HepG2 (cell line): ENCODE results near the gene ACO1. TPM values are rescaled to one million over a fixed set of nuclear protein-coding genes. Genes with fewer than 3 reads are reported as not detected.

ENCODE experiments used
- ATAC-seq: fragments of 200-7000 bp; cut with Tn5 transposase; 3 replicates; pipeline ENCODE4 v1.9.1; 2020; ENCODE audit warnings: mild to moderate bottlenecking, moderate library complexity
- Bru-seq: library from RNA; stranded (reverse); fragments of 400-500 nt; gene quantifications from one replicate; lab custom pipeline; 2021; lab: Mats Ljungman, UMichigan
- BruChase-seq, 2 experiments: library from RNA; stranded (reverse); fragments of 400-500 nt; gene quantifications; one replicate each; lab custom pipeline; 2021; lab: Mats Ljungman, UMichigan
- BruUV-seq: library from RNA; stranded (reverse); fragments of 400-500 nt; replicated peaks from 2 replicates; lab custom pipeline; 2021; lab: Mats Ljungman, UMichigan
- CTCF ChIA-PET: fragments of 300-600 bp; formaldehyde crosslinking; extraction: SDS; loops from one replicate; lab custom pipeline; 2021; ENCODE audit warnings: low total read pairs, inconsistent platforms, low intra/inter-chr PET ratio; lab: Yijun Ruan, JAX
- POLR2A ChIA-PET: fragments of 350-600 bp; sonication (Branson Sonifier 250); formaldehyde crosslinking; loops from one replicate; lab custom pipeline; 2020; ENCODE audit warnings: antibody characterized with exemption, inconsistent platforms; lab: Yijun Ruan, JAX
- DNase-seq: peaks from one replicate; pipeline ENCODE4 v3.0.0-alpha.2; 2015; ENCODE audit warnings: low spot score
- FAIRE-seq: peaks from 3 replicates; lab custom pipeline; 2011; peaks lifted over from hg19 to GRCh38; lab: Jason Lieb, UNC
- H2AFZ ChIP-seq: one replicate; pipeline ENCODE4 v1.6.1; 2011; ENCODE audit warnings: low read length, inconsistent platforms
- H3K27ac ChIP-seq: fragments of 300-600 bp; 3 replicates; pipeline ENCODE4 v1.8.0; 2011; ENCODE audit warnings: mixed run types, mild to moderate bottlenecking, mixed read lengths, low read length, inconsistent platforms; ENCODE audit not compliant: insufficient read depth; ENCODE audit errors: extremely low read length
- H3K27me3 ChIP-seq, 2 experiments: fragments of 200-600 bp in 1 of 2; 2 replicates in 1 of 2; 3 replicates in 1 of 2; pipeline versions ENCODE4 v1.6.0 to v1.8.0; 2011; ENCODE audit warnings: low read length in 2 of 2, mild to moderate bottlenecking in 2 of 2, moderate library complexity in 2 of 2, inconsistent platforms in 1 of 2; ENCODE audit not compliant: insufficient read depth in 2 of 2, control insufficient read depth in 1 of 2
- H3K36me3 ChIP-seq, 2 experiments: fragments of 200-600 bp in 1 of 2; replicated peaks in 1 of 2; 2 replicates in 1 of 2; 3 replicates in 1 of 2; pipeline versions ENCODE4 v1.5.1 to v1.8.0; 2011; ENCODE audit warnings: low read length in 2 of 2, inconsistent platforms in 1 of 2; ENCODE audit not compliant: insufficient read depth in 2 of 2, control insufficient read depth in 1 of 2
- H3K4me1 ChIP-seq: 2 replicates; pipeline ENCODE4 v1.5.1; 2012; ENCODE audit warnings: low read length, inconsistent platforms; ENCODE audit not compliant: insufficient read depth
- H3K4me2 ChIP-seq: 2 replicates; pipeline ENCODE4 v1.6.0; 2011; ENCODE audit warnings: low read depth, low read length, inconsistent platforms
- H3K4me3 ChIP-seq, 3 experiments: fragments of 200-600 bp in 1 of 3; sonication (generic), shearing (Covaris generic) in 1 of 3; replicated peaks in 1 of 3; 2 replicates each; pipeline ENCODE4 v1.5.1; 2011 to 2016; ENCODE audit warnings: low read length in 3 of 3, inconsistent platforms in 2 of 3, low read depth in 2 of 3, mild to moderate bottlenecking in 2 of 3, control low read depth in 1 of 3, mixed read lengths in 1 of 3; ENCODE audit not compliant: insufficient read depth in 1 of 3
- H3K79me2 ChIP-seq: one replicate; pipeline ENCODE4 v1.6.1; 2011; ENCODE audit warnings: low read length, inconsistent platforms; ENCODE audit not compliant: insufficient read depth
- H3K9ac ChIP-seq: 2 replicates; pipeline ENCODE4 v1.6.0; 2011; ENCODE audit warnings: mild to moderate bottlenecking, low read depth, low read length, inconsistent platforms; ENCODE audit not compliant: insufficient read depth
- H3K9me3 ChIP-seq: 2 replicates; pipeline ENCODE4 v1.5.1; 2012; ENCODE audit warnings: mild to moderate bottlenecking, low read length
- H4K20me1 ChIP-seq: 2 replicates; pipeline ENCODE4 v1.6.0; 2011; ENCODE audit warnings: inconsistent platforms, mild to moderate bottlenecking, low read length, moderate library complexity; ENCODE audit not compliant: insufficient read depth
- CSRNP2 ChIP-seq: sonication (generic); formaldehyde crosslinking; conservative IDR thresholded peaks from 2 replicates; pipeline ENCODE4 v1.8.0; 2022; ENCODE audit warnings: low read depth, missing genetic modification reagents
- EHMT2 ChIP-seq: fragments of 200-600 bp; sonication (generic); IDR thresholded peaks from 2 replicates; pipeline ENCODE4 v1.7.0; 2017; ENCODE audit warnings: antibody characterized with exemption, low read depth, low read length, borderline replicate concordance
- ELK4 ChIP-seq: sonication (generic); formaldehyde crosslinking; IDR thresholded peaks from 2 replicates; pipeline ENCODE4 v1.9.0; 2021; ENCODE audit warnings: missing genetic modification reagents, borderline replicate concordance
- SMARCE1 ChIP-seq: fragments of 450-650 bp; IDR thresholded peaks from 2 replicates; pipeline ENCODE4 v1.6.1; 2017; ENCODE audit warnings: borderline replicate concordance
- SSRP1 ChIP-seq: IDR thresholded peaks from 2 replicates; pipeline ENCODE4 v1.6.1; 2016; ENCODE audit warnings: control low read depth
- ZFP36L2 ChIP-seq: sonication (generic); formaldehyde crosslinking; IDR thresholded peaks from 2 replicates; pipeline ENCODE4 v1.4.0; 2020; ENCODE audit warnings: missing genetic modification reagents
- ZKSCAN5 ChIP-seq: sonication (generic); formaldehyde crosslinking; IDR thresholded peaks from 2 replicates; pipeline ENCODE4 v1.5.1; 2020; ENCODE audit warnings: mild to moderate bottlenecking, missing genetic modification reagents
- ZKSCAN8 ChIP-seq: IDR thresholded peaks from 2 replicates; pipeline ENCODE4 v1.6.1; 2016; ENCODE audit warnings: borderline replicate concordance, missing genetic modification reagents, missing compliant biosample characterization
- ZNF430 ChIP-seq: sonication (generic); formaldehyde crosslinking; IDR thresholded peaks from 2 replicates; pipeline ENCODE4 v1.9.0; 2021; ENCODE audit warnings: mild to moderate bottlenecking, missing genetic modification reagents
- ZNF615 ChIP-seq: sonication (generic); formaldehyde crosslinking; IDR thresholded peaks from 2 replicates; pipeline ENCODE4 v1.5.0; 2020; ENCODE audit warnings: mild to moderate bottlenecking, missing genetic modification reagents, borderline replicate concordance
- ZNF710 ChIP-seq: sonication (generic); formaldehyde crosslinking; IDR thresholded peaks from 2 replicates; pipeline ENCODE4 v1.5.0; 2020; ENCODE audit warnings: mild to moderate bottlenecking, missing genetic modification reagents, borderline replicate concordance
- ZSCAN29 ChIP-seq: sonication (generic); formaldehyde crosslinking; conservative IDR thresholded peaks from 2 replicates; pipeline ENCODE4 v1.4.0; 2020; ENCODE audit warnings: mild to moderate bottlenecking, missing genetic modification reagents
- WGBS: methylation state at CpG from one replicate; pipeline ENCODE4 v1.1.6; 2017; ENCODE audit warnings: low lambda C conversion rate; 5-methylcytosine and 5-hydroxymethylcytosine counted together
- in situ Hi-C: cut with HindIII; loops from 2 replicates; pipeline ENCODE4 v1.10.0; 2017; ENCODE audit warnings: low pct_unique_long_range_greater_than_20kb; ENCODE audit not compliant: extremely low pct_ligation_motif_present
- intact Hi-C: fragments of 100-400 bp; cut with micrococcal nuclease; formaldehyde crosslinking; loops from one replicate; pipeline ENCODE4 v1.10.0; 2022; ENCODE audit not compliant: unreplicated experiment
- long read RNA-seq, 2 experiments: library from RNA in 1 of 2; library from polyadenylated mRNA in 1 of 2; stranded (forward) in 1 of 2; unstranded in 1 of 2; transcript quantifications; one replicate each; pipeline ENCODE4 v2.0.0, GENCODE V29; 2019 to 2022
- polyA minus RNA-seq, 3 experiments: library from RNA; depleted of rRNA, polyadenylated mRNA; stranded (reverse); fragments of >200 nt; gene quantifications; 2 replicates each; pipeline ENCODE4 v1.2.3, GENCODE V29; 2011; ENCODE audit warnings: low replicate concordance in 1 of 3
- polyA plus RNA-seq, 8 experiments: library from polyadenylated mRNA; depleted of rRNA in 3 of 8; stranded (reverse) in 7 of 8; unstranded in 1 of 8; fragments of >200 nt; fragmentation: Illumina TruSeq in 4 of 8; extraction: Trizol in 4 of 8; gene quantifications; 2 replicates each; pipeline versions ENCODE4 v1.2.1 to v1.2.3, GENCODE V29; 2011 to 2016; ENCODE audit warnings: low read depth in 4 of 8, missing spikeins in 1 of 8, mixed read lengths in 1 of 8; ENCODE audit not compliant: insufficient read depth in 1 of 8
- total RNA-seq, 5 experiments: library from RNA; depleted of rRNA; stranded (reverse); fragments of >200 nt; fragmentation: Illumina TruSeq; extraction: Trizol; gene quantifications; 2 replicates each; pipeline ENCODE4 v1.2.3, GENCODE V29; 2016; ENCODE audit warnings: low read depth in 1 of 5

The ACO1 gene
- total RNA-seq (2016; rRNA removed; fragmentation: Illumina TruSeq; extraction: Trizol) (48.2 and 68.9 TPM in 2 replicates), polyA plus RNA-seq (2011; rRNA removed) (18.2 and 20.1 TPM in 2 replicates), polyA minus RNA-seq (2011; rRNA and poly(A)+ RNA removed; ENCODE audit: low replicate concordance) (33.7 and 43.0 TPM in 2 replicates), Bru-seq, nascent RNA (percentile 74 among the genes with signal in this experiment), BruChase-seq, experiment 1, labeled RNA remaining after a 6-hour chase (percentile 67 among the genes with signal in this experiment), BruChase-seq, experiment 2, labeled RNA remaining after a 2-hour chase (percentile 66 among the genes with signal in this experiment)
- 2.2 and 2.8 TPM in 2 replicates for total RNA-seq (2016; cell fraction: cytosol; rRNA removed; fragmentation: Illumina TruSeq; extraction: Trizol; ENCODE audit: low read depth)
- total RNA-seq (2016; cell fraction: insoluble cytoplasmic fraction; rRNA removed; fragmentation: Illumina TruSeq; extraction: Trizol) = 47.4 and 67.6 TPM in 2 replicates
- total RNA-seq (2016; cell fraction: membrane; rRNA removed; fragmentation: Illumina TruSeq; extraction: Trizol) = 12.2 and 12.8 TPM in 2 replicates
- 29.5 and 29.9 TPM in 2 replicates for total RNA-seq (2016; cell fraction: nucleus; rRNA removed; fragmentation: Illumina TruSeq; extraction: Trizol)
- polyA plus RNA-seq (2011; cell fraction: cytosol; rRNA removed) = 16.7 and 19.7 TPM in 2 replicates
- 9.5 and 11.8 TPM in 2 replicates for polyA plus RNA-seq (2011; cell fraction: nucleus; rRNA removed)
- 16.9 and 21.1 TPM in 2 replicates for polyA plus RNA-seq (2012)
- 1.9 and 2.4 TPM in 2 replicates for polyA plus RNA-seq (2016; cell fraction: cytosol; fragmentation: Illumina TruSeq; extraction: Trizol; ENCODE audit: low read depth)
- 48.7 and 51.7 TPM in 2 replicates for polyA plus RNA-seq (2016; cell fraction: insoluble cytoplasmic fraction; fragmentation: Illumina TruSeq; extraction: Trizol; ENCODE audit: low read depth)
- polyA plus RNA-seq (2016; cell fraction: membrane; fragmentation: Illumina TruSeq; extraction: Trizol; ENCODE audit: low read depth) = 5.4 and 5.5 TPM in 2 replicates
- polyA plus RNA-seq (2016; cell fraction: nucleus; fragmentation: Illumina TruSeq; extraction: Trizol; ENCODE audit: insufficient read depth, low read depth) = 19.4 and 21.0 TPM in 2 replicates
- 21.6 and 23.6 TPM in 2 replicates for polyA minus RNA-seq (2011; cell fraction: cytosol; rRNA and poly(A)+ RNA removed)
- 26.0 and 30.2 TPM in 2 replicates for polyA minus RNA-seq (2011; cell fraction: nucleus; rRNA and poly(A)+ RNA removed)
- long read RNA-seq, experiment 1, full-length matches to known transcripts = 19 of 41 reads
- long read RNA-seq, experiment 1, partial matches to known transcripts = 16 of 41 reads
- long read RNA-seq, experiment 1, other reads (novel, unspliced or antisense) = 6 of 41 reads
- long read RNA-seq, experiment 2, full-length matches to known transcripts = 18 of 54 reads
- long read RNA-seq, experiment 2, partial matches to known transcripts = 31 of 54 reads
- long read RNA-seq, experiment 2, other reads (novel, unspliced or antisense) = 5 of 54 reads

GRCh38 chr9:32384364-32385151 lies at the start of gene ACO1:
ACO1 (plus strand) TSS chr9:32384643; CDS start chr9:32405507, 20,864 bp downstream.
- intact Hi-C loops (loop anchor here (1.0 kb wide), 1 partner anchor 42 kb away; no protein-coding TSS in a partner anchor), in situ Hi-C loops (loop anchor here (5.0 kb wide), 3 partner anchors 48 to 188 kb away; partner anchors contain the start of genes NDUFB6 and RIGI)
- ATAC-seq (peak; percentile 94), DNase-seq (peak; percentile 80), FAIRE-seq (peak; percentile 30)
- 4% methylated on average over 14 of the region's 73 CpGs for WGBS
- no peaks in the 10 kb centered on the region for H3K36me3 ChIP-seq
- H3K4me3 ChIP-seq = peak within 1 kb of the TSS; percentile 79 to 98 (median 95)
- H3K9ac ChIP-seq = peak within 1 kb of the TSS; percentile 93
- H3K4me2 ChIP-seq = peak within 1 kb of the TSS; percentile 98
- BruUV-seq = no TSS peak
- ChIA-PET POLR2A (interaction anchor here (0.7 to 3.0 kb wide), 13 partner anchors 10 to 640 kb away, joined by 3 to 34 read pairs (median 4); partner anchors contain the start of genes DNAJA1, NDUFB6, RIGI and SMIM27), CTCF (interaction anchor here (1.9 kb wide), 1 partner anchor 188 kb away, joined by 5 read pairs; the partner anchor contains the start of gene NDUFB6)
- H2AFZ ChIP-seq = peak within 1 kb of the TSS; percentile 84
- peak within 1 kb of the TSS; percentile 81 for H3K27ac ChIP-seq
- H3K27me3 ChIP-seq = no peaks in the 10 kb centered on the region; a peak in 1 of 5 replicates
- H3K4me1 ChIP-seq = peaks cover 39% of the 10 kb centered on the region
- H4K20me1 ChIP-seq = no peaks in the 10 kb centered on the region; the same call in 1 of the 2 replicates
- H3K79me2 ChIP-seq = peaks cover 43% of the 10 kb centered on the region
- no peaks in the 10 kb centered on the region for H3K9me3 ChIP-seq
- TF ChIP-seq ZKSCAN8 (CRISPR knock-in tag) (no peak), ZNF615 (no peak), ELK4 (CRISPR knock-in tag) (no peak), ZKSCAN5 (CRISPR knock-in tag) (no peak), ZFP36L2 (CRISPR knock-in tag) (0 out of 2 replicates have a peak, but pooled peaks have one; percentile 39), ZNF710 (CRISPR knock-in tag) (peak; percentile 69), SMARCE1 (no peak), EHMT2 (no peak), ZNF430 (CRISPR knock-in tag) (peak; percentile 88), ZSCAN29 (no peak; the same call in 1 of the 2 replicates), CSRNP2 (no peak), SSRP1 (CRISPR knock-in tag) (no peak)
